ENCODE data around the gene BOC. TPM values are rescaled to one million over a fixed set of nuclear protein-coding genes. Genes with fewer than 3 reads are reported as not detected.
"Not testable (repeated sequence)": the region's sequence is repeated elsewhere in the genome, so short reads cannot be mapped to it uniquely, and the experiment has no call there.

BOC gene
- total RNA-seq, result not detected
- 0 to 0.12 reads per million in 2 donors for total RNA-seq

- no peak within 1 kb of the TSS for H3K27ac Mint-ChIP-seq
- peak within 1 kb of the TSS; percentile 89 for H3K4me3 Mint-ChIP-seq
- no peak for DNase-seq
- H3K27me3 Mint-ChIP-seq, result peaks cover 82% of the 10 kb centered on the region
- no peaks in the 10 kb centered on the region for H3K9me3 ChIP-seq (ENCODE audit: control insufficient read depth, low read length, poor library complexity, severe bottlenecking)
- H3K4me1 Mint-ChIP-seq, result peaks cover 9% of the 10 kb centered on the region
- peaks cover 6% of the 10 kb centered on the region for H3K36me3 Mint-ChIP-seq (ENCODE audit: low read depth)
- no peak for ATAC-seq
Observed at GRCh38 chr3:113211330-113212149, at the start of gene BOC. Gene BOC (plus strand): TSS chr3:113211557. CDS start chr3:113249803, 38,246 bp downstream.

GRCh38 chr3:113161661-113162060 lies 49.7 kb upstream of the BOC start:
- ATAC-seq (no peak), DNase-seq (no peak)
- H3K9me3 ChIP-seq (ENCODE audit: control insufficient read depth, low read length, poor library complexity, severe bottlenecking), result no peaks in the 10 kb centered on the region
- Mint-ChIP-seq H3K36me3 (ENCODE audit: low read depth) (no peaks in the 10 kb centered on the region), H3K4me1 (peaks cover 2% of the 10 kb centered on the region), H3K27me3 (peaks cover 12% of the 10 kb centered on the region), H3K27ac (no peak overlapping the region), H3K4me3 (no peak overlapping the region)

- Mint-ChIP-seq H3K27me3 (peaks cover 12% of the 10 kb centered on the region), H3K27ac (no peak overlapping the region), H3K4me3 (no peak overlapping the region), H3K4me1 (peaks cover 2% of the 10 kb centered on the region), H3K36me3 (ENCODE audit: low read depth) (no peaks in the 10 kb centered on the region)
- DNase-seq (no peak), ATAC-seq (no peak)
- no peaks in the 10 kb centered on the region for H3K9me3 ChIP-seq (ENCODE audit: control insufficient read depth, low read length, poor library complexity, severe bottlenecking)
Observed at GRCh38 chr3:113163152-113163551, 48.2 kb upstream of the BOC start.

GRCh38 chr3:113165841-113166240 lies 45.5 kb upstream of the BOC start:
- no peak overlapping the region for H3K27ac Mint-ChIP-seq
- H3K4me1 Mint-ChIP-seq, result peaks cover 2% of the 10 kb centered on the region
- H3K36me3 Mint-ChIP-seq (ENCODE audit: low read depth), result no peaks in the 10 kb centered on the region
- H3K4me3 Mint-ChIP-seq, result no peak overlapping the region
- ATAC-seq (no peak), DNase-seq (no peak)
- peaks cover 20% of the 10 kb centered on the region for H3K27me3 Mint-ChIP-seq
- no peaks in the 10 kb centered on the region for H3K9me3 ChIP-seq (ENCODE audit: control insufficient read depth, low read length, poor library complexity, severe bottlenecking)

- Mint-ChIP-seq H3K27me3 (peaks cover 20% of the 10 kb centered on the region), H3K27ac (no peak overlapping the region), H3K4me1 (peaks cover 2% of the 10 kb centered on the region), H3K36me3 (ENCODE audit: low read depth) (no peaks in the 10 kb centered on the region), H3K4me3 (no peak overlapping the region)
- ATAC-seq, result no peak
- no peaks in the 10 kb centered on the region for H3K9me3 ChIP-seq (ENCODE audit: control insufficient read depth, low read length, poor library complexity, severe bottlenecking)
- no peak for DNase-seq
Observed at GRCh38 chr3:113166357-113166718, 45.0 kb upstream of the BOC start.

GRCh38 chr3:113166719-113167492 lies 44.5 kb upstream of the BOC start:
- no peaks in the 10 kb centered on the region for H3K9me3 ChIP-seq (ENCODE audit: control insufficient read depth, low read length, poor library complexity, severe bottlenecking)
- H3K4me1 Mint-ChIP-seq, result peaks cover 2% of the 10 kb centered on the region
- no peaks in the 10 kb centered on the region for H3K36me3 Mint-ChIP-seq (ENCODE audit: low read depth)
- no peak overlapping the region for H3K4me3 Mint-ChIP-seq
- no peak for DNase-seq
- no peak for ATAC-seq
- no peak overlapping the region for H3K27ac Mint-ChIP-seq
- peaks cover 20% of the 10 kb centered on the region for H3K27me3 Mint-ChIP-seq

GRCh38 chr3:113167825-113168801 lies 43.2 kb upstream of the BOC start:
- H3K9me3 ChIP-seq (ENCODE audit: control insufficient read depth, low read length, poor library complexity, severe bottlenecking), result no peaks in the 10 kb centered on the region
- H3K4me1 Mint-ChIP-seq, result peaks cover 2% of the 10 kb centered on the region
- no peaks in the 10 kb centered on the region for H3K36me3 Mint-ChIP-seq (ENCODE audit: low read depth)
- ATAC-seq (no peak), DNase-seq (no peak)
- H3K27me3 Mint-ChIP-seq, result peaks cover 15% of the 10 kb centered on the region
- H3K27ac Mint-ChIP-seq, result no peak overlapping the region
- no peak overlapping the region for H3K4me3 Mint-ChIP-seq

- H3K27me3 Mint-ChIP-seq, result peaks cover 9% of the 10 kb centered on the region
- no peaks in the 10 kb centered on the region for H3K4me1 Mint-ChIP-seq
- H3K27ac Mint-ChIP-seq, result no peak overlapping the region
- no peak for DNase-seq
- no peak overlapping the region for H3K4me3 Mint-ChIP-seq
- H3K36me3 Mint-ChIP-seq (ENCODE audit: low read depth), result no peaks in the 10 kb centered on the region
- no peak for ATAC-seq
- H3K9me3 ChIP-seq (ENCODE audit: control insufficient read depth, low read length, poor library complexity, severe bottlenecking), result no peaks in the 10 kb centered on the region
Observed at GRCh38 chr3:113169891-113170452, 41.4 kb upstream of the BOC start.

- DNase-seq (no peak), ATAC-seq (no peak)
- Mint-ChIP-seq H3K27ac (no peak overlapping the region), H3K4me1 (no peaks in the 10 kb centered on the region), H3K36me3 (ENCODE audit: low read depth) (no peaks in the 10 kb centered on the region), H3K4me3 (no peak overlapping the region), H3K27me3 (peaks cover 9% of the 10 kb centered on the region)
- H3K9me3 ChIP-seq (ENCODE audit: control insufficient read depth, low read length, poor library complexity, severe bottlenecking), result no peaks in the 10 kb centered on the region
Observed at GRCh38 chr3:113170771-113171170, 40.6 kb upstream of the BOC start.

GRCh38 chr3:113171675-113172300 lies 39.6 kb upstream of the BOC start:
- not testable (repeated sequence) for DNase-seq; H3K27ac Mint-ChIP-seq; ATAC-seq; H3K27me3 Mint-ChIP-seq; H3K9me3 ChIP-seq (ENCODE audit: control insufficient read depth, low read length, poor library complexity, severe bottlenecking); H3K4me3 Mint-ChIP-seq; H3K4me1 Mint-ChIP-seq; H3K36me3 Mint-ChIP-seq (ENCODE audit: low read depth)

- H3K36me3 Mint-ChIP-seq (ENCODE audit: low read depth), result no peaks in the 10 kb centered on the region
- ATAC-seq (no peak), DNase-seq (no peak)
- no peaks in the 10 kb centered on the region for H3K4me1 Mint-ChIP-seq
- no peaks in the 10 kb centered on the region for H3K9me3 ChIP-seq (ENCODE audit: control insufficient read depth, low read length, poor library complexity, severe bottlenecking)
- peaks cover 9% of the 10 kb centered on the region for H3K27me3 Mint-ChIP-seq
- no peak overlapping the region for H3K4me3 Mint-ChIP-seq
- H3K27ac Mint-ChIP-seq, result no peak overlapping the region
Observed at GRCh38 chr3:113173102-113173501, 38.3 kb upstream of the BOC start.

- no peaks in the 10 kb centered on the region for H3K36me3 Mint-ChIP-seq (ENCODE audit: low read depth)
- H3K4me1 Mint-ChIP-seq, result no peaks in the 10 kb centered on the region
Observed at GRCh38 chr3:113174304-113174703, 37.1 kb upstream of the BOC start.

More at GRCh38 chr3:113174304-113174703, 37.1 kb upstream of the BOC start:
- H3K27me3 Mint-ChIP-seq, result peaks cover 6% of the 10 kb centered on the region
- H3K27ac Mint-ChIP-seq, result no peak overlapping the region
- ATAC-seq (no peak), DNase-seq (no peak)
- H3K4me3 Mint-ChIP-seq, result no peak overlapping the region
- H3K9me3 ChIP-seq (ENCODE audit: control insufficient read depth, low read length, poor library complexity, severe bottlenecking), result no peaks in the 10 kb centered on the region
